Measurements from ENCODE around the gene GNRHR. TPM values are rescaled to one million over a fixed set of nuclear protein-coding genes. Genes with fewer than 3 reads are reported as not detected.

GNRHR gene
- total RNA-seq, 6 experiments from 2014 or later = not detected

GRCh38 chr4:67721315-67721769, 32.8 kb downstream of the GNRHR start:
- 86% methylated on average over 3 of the region's 3 CpGs for WGBS (ENCODE audit: insufficient coverage, low coverage, low lambda C conversion rate, missing lambda C conversion rate)
- DNase-seq = no peak
- no peak overlapping the region for H3K27ac ChIP-seq
- intact Hi-C loops (cut with DNase I) = no loop called here
- no peak overlapping the region for H3K4me3 ChIP-seq
- no peaks in the 10 kb centered on the region for H3K9me3 ChIP-seq
- H3K27me3 ChIP-seq = no peaks in the 10 kb centered on the region
- peaks cover 0 to 7% (median 0%) of the 10 kb centered on the region in 4 donors for H3K4me1 ChIP-seq
- H3K36me3 ChIP-seq = no peaks in the 10 kb centered on the region
- TF ChIP-seq CTCF (IDR thresholded peaks at IDR 0.05) (no peak), POLR2A (IDR thresholded peaks at IDR 0.05) (no peak)
- no peak for ATAC-seq

GRCh38 chr4:67719953-67720617, 34.1 kb downstream of the GNRHR start:
- Histone ChIP-seq H3K9me3 (no peaks in the 10 kb centered on the region), H3K27ac (no peak overlapping the region), H3K4me3 (no peak overlapping the region), H3K27me3 (no peaks in the 10 kb centered on the region), H3K36me3 (no peaks in the 10 kb centered on the region), H3K4me1 (peaks cover 0 to 4% (median 0%) of the 10 kb centered on the region in 4 donors)
- TF ChIP-seq CTCF (IDR thresholded peaks at IDR 0.05) (no peak), POLR2A (IDR thresholded peaks at IDR 0.05) (no peak)
- ATAC-seq (no peak), DNase-seq (no peak)
- WGBS (ENCODE audit: insufficient coverage, low coverage, low lambda C conversion rate, missing lambda C conversion rate) = no CpG with 5 or more reads among the region's 3 CpGs
- intact Hi-C loops (cut with DNase I) = no loop called here

- intact Hi-C loops (cut with DNase I) = no loop called here
- WGBS (ENCODE audit: insufficient coverage, low coverage, low lambda C conversion rate, missing lambda C conversion rate) = 95% methylated on average over 2 of the region's 2 CpGs
Measured at GRCh38 chr4:67718848-67719247, 35.3 kb downstream of the GNRHR start.

GRCh38 chr4:67717586-67717985, 36.6 kb downstream of the GNRHR start:
- intact Hi-C loops (cut with DNase I) = no loop called here
- no peak for DNase-seq

More at GRCh38 chr4:67718848-67719247, 35.3 kb downstream of the GNRHR start:
- no peak for TF ChIP-seq CTCF (IDR thresholded peaks at IDR 0.05)
- TF ChIP-seq POLR2A (IDR thresholded peaks at IDR 0.05) = no peak
- H3K9me3 ChIP-seq = no peaks in the 10 kb centered on the region
- no peaks in the 10 kb centered on the region for H3K4me1 ChIP-seq
- no peak overlapping the region for H3K27ac ChIP-seq
- no peaks in the 10 kb centered on the region for H3K36me3 ChIP-seq
- no peak overlapping the region for H3K4me3 ChIP-seq
- DNase-seq (no peak), ATAC-seq (no peak)
- H3K27me3 ChIP-seq = no peaks in the 10 kb centered on the region

More at GRCh38 chr4:67717586-67717985, 36.6 kb downstream of the GNRHR start:
- H3K36me3 ChIP-seq = no peaks in the 10 kb centered on the region
- no peak overlapping the region for H3K4me3 ChIP-seq
- no peak for ATAC-seq
- H3K9me3 ChIP-seq = no peaks in the 10 kb centered on the region
- no peak overlapping the region for H3K27ac ChIP-seq
- H3K27me3 ChIP-seq = no peaks in the 10 kb centered on the region
- H3K4me1 ChIP-seq = no peaks in the 10 kb centered on the region
- 100% methylated on average over 2 of the region's 2 CpGs for WGBS (ENCODE audit: insufficient coverage, low coverage, low lambda C conversion rate, missing lambda C conversion rate)
- no peak for TF ChIP-seq CTCF (IDR thresholded peaks at IDR 0.05)
- TF ChIP-seq POLR2A (IDR thresholded peaks at IDR 0.05) = no peak

Data from right lobe of liver (tissue), 6 donors.